SK-N-SH (cell line): ENCODE data around the gene DAPP1. TPM values are rescaled to one million over a fixed set of nuclear protein-coding genes. Genes with fewer than 3 reads are reported as not detected.
A peak's percentile ranks its signal among the peaks of the same experiment; 100 is the strongest.

Experiments
- CTCF ChIA-PET: fragments of 300-600, 350-600 bp; formaldehyde crosslinking; extraction: SDS; loops from one replicate; lab custom pipeline; 2021; lab: Yijun Ruan, JAX
- POLR2A ChIA-PET: fragments of 350-600 bp; sonication (Branson Sonifier 250); formaldehyde crosslinking; extraction: SDS; loops from one replicate; lab custom pipeline; 2020; ENCODE audit warnings: antibody characterized with exemption, inconsistent platforms; lab: Yijun Ruan, JAX
- DNase-seq: peaks from one replicate; pipeline ENCODE4 v3.0.0; 2012
- H2AFZ ChIP-seq: fragments of 200-600 bp; sonication (generic); 2 replicates; pipeline ENCODE4 v1.8.1; 2016; ENCODE audit warnings: antibody characterized with exemption, mild to moderate bottlenecking, low read depth
- H3F3A ChIP-seq: fragments of 200-600 bp; sonication (generic); replicated peaks from 2 replicates; pipeline ENCODE3; 2016; ENCODE audit warnings: antibody characterized with exemption, mild to moderate bottlenecking; ENCODE audit not compliant: insufficient read depth
- H3K27ac ChIP-seq, 2 experiments: fragments of 200-500 bp in 1 of 2; fragments of 200-600 bp in 1 of 2; sonication (Bioruptor generic) in 1 of 2; sonication (generic), shearing (Covaris generic) in 1 of 2; 2 replicates each; pipeline versions ENCODE4 v1.5.1 to v1.6.1; 2014 to 2016; ENCODE audit warnings: low read depth in 2 of 2, inconsistent platforms in 1 of 2, low read length in 1 of 2, mild to moderate bottlenecking in 1 of 2, mixed read lengths in 1 of 2
- H3K27me3 ChIP-seq: fragments of 200-600 bp; sonication (generic), shearing (Covaris generic); 2 replicates; pipeline ENCODE4 v1.6.1; 2016; ENCODE audit warnings: mixed run types; ENCODE audit not compliant: insufficient read depth
- H3K36me3 ChIP-seq, 2 experiments: fragments of 200-500 bp in 1 of 2; fragments of 200-600 bp in 1 of 2; sonication (Bioruptor generic) in 1 of 2; sonication (generic) in 1 of 2; replicated peaks in 1 of 2; 2 replicates each; pipeline versions ENCODE3 to v1.5.1; 2014 to 2016; ENCODE audit warnings: low read length in 1 of 2, mild to moderate bottlenecking in 1 of 2; ENCODE audit not compliant: insufficient read depth in 2 of 2, control insufficient read depth in 1 of 2
- H3K4me1 ChIP-seq, 2 experiments: fragments of 200-500 bp in 1 of 2; fragments of 200-600 bp in 1 of 2; sonication (Bioruptor generic) in 1 of 2; sonication (generic), shearing (Covaris generic) in 1 of 2; 2 replicates each; pipeline versions ENCODE4 v1.5.1 to v1.6.1; 2014 to 2016; ENCODE audit warnings: low read depth in 1 of 2, low read length in 1 of 2, mixed run types in 1 of 2; ENCODE audit not compliant: insufficient read depth in 2 of 2, control insufficient read depth in 1 of 2
- H3K4me2 ChIP-seq: fragments of 200-600 bp; sonication (generic), shearing (Covaris generic); 2 replicates; pipeline ENCODE4 v1.6.1; 2017; ENCODE audit warnings: mixed run types
- H3K4me3 ChIP-seq, 2 experiments: fragments of 200-500 bp in 1 of 2; fragments of 200-600 bp in 1 of 2; sonication (Bioruptor generic) in 1 of 2; sonication (generic), shearing (Covaris generic) in 1 of 2; 2 replicates each; pipeline versions ENCODE4 v1.5.1 to v1.8.1; 2014 to 2016; ENCODE audit warnings: low read depth in 2 of 2, inconsistent platforms in 1 of 2, low read length in 1 of 2, mild to moderate bottlenecking in 1 of 2, mixed read lengths in 1 of 2, moderate library complexity in 1 of 2
- H3K79me2 ChIP-seq: fragments of 200-600 bp; sonication (generic); 2 replicates; pipeline ENCODE4 v1.8.1; 2017; ENCODE audit warnings: mild to moderate bottlenecking; ENCODE audit not compliant: insufficient read depth
- H3K9ac ChIP-seq: fragments of 200-600 bp; sonication (generic); 2 replicates; pipeline ENCODE4 v1.6.1; 2017; ENCODE audit warnings: mixed run types
- H3K9me2 ChIP-seq: fragments of 200-600 bp; sonication (generic); 2 replicates; pipeline ENCODE4 v1.6.1; 2017; ENCODE audit warnings: mixed run types
- H3K9me3 ChIP-seq: fragments of 200-600 bp; sonication (generic); 2 replicates; pipeline ENCODE4 v1.6.1; 2017; ENCODE audit warnings: mixed run types, mild to moderate bottlenecking, moderate library complexity
- H4K20me1 ChIP-seq: fragments of 200-600 bp; sonication (generic); 2 replicates; pipeline ENCODE4 v1.6.1; 2017; ENCODE audit warnings: mild to moderate bottlenecking, mixed run types; ENCODE audit not compliant: insufficient read depth
- CHD2 ChIP-seq: fragments of 150-350 bp; IDR thresholded peaks from 2 replicates; pipeline ENCODE4 v1.6.1; 2018; ENCODE audit warnings: low read length; ENCODE audit not compliant: partially characterized antibody
- EZH2phosphoT487 ChIP-seq: fragments of 200-600 bp; sonication (generic); IDR thresholded peaks from 2 replicates; pipeline ENCODE4 v1.6.1; 2017; ENCODE audit warnings: low read depth, mixed run types, mild to moderate bottlenecking, antibody characterized with exemption, moderate library complexity, borderline replicate concordance
- FOSL2 ChIP-seq: IDR thresholded peaks from 2 replicates; pipeline ENCODE4 v1.4.0; 2012; ENCODE audit warnings: low read depth, mild to moderate bottlenecking, moderate library complexity, borderline replicate concordance
- FOXJ3 ChIP-seq: sonication (generic); formaldehyde crosslinking; IDR thresholded peaks from 2 replicates; pipeline ENCODE4 v1.5.1; 2020; ENCODE audit warnings: mild to moderate bottlenecking, missing genetic modification reagents
- FOXM1 ChIP-seq: IDR thresholded peaks from 2 replicates; pipeline ENCODE4 v1.4.0; 2012; ENCODE audit warnings: low read depth, mild to moderate bottlenecking
- GATA2 ChIP-seq: sonication (generic); formaldehyde crosslinking; IDR thresholded peaks from 2 replicates; pipeline ENCODE4 v1.5.0; 2020; ENCODE audit warnings: mild to moderate bottlenecking, missing genetic modification reagents
- IRF3 ChIP-seq: fragments of 150-350 bp; IDR thresholded peaks from 2 replicates; pipeline ENCODE4 v1.6.1; 2016; ENCODE audit warnings: mild to moderate bottlenecking, low read depth, low read length
- JUND ChIP-seq: IDR thresholded peaks from 2 replicates; pipeline ENCODE4 v1.4.0; 2012
- MAX ChIP-seq: IDR thresholded peaks from 2 replicates; pipeline ENCODE4 v1.4.0; 2012; ENCODE audit warnings: low read depth
- NRF1 ChIP-seq: IDR thresholded peaks from 2 replicates; pipeline ENCODE4 v1.6.1; 2012; ENCODE audit warnings: low read depth, mild to moderate bottlenecking, low read length
- POLR2AphosphoS5 ChIP-seq: IDR thresholded peaks from 2 replicates; pipeline ENCODE4 v1.6.1; 2012; ENCODE audit warnings: low read depth, low read length
- RAD21 ChIP-seq: IDR thresholded peaks from 2 replicates; pipeline ENCODE4 v1.6.1; 2012; ENCODE audit warnings: mild to moderate bottlenecking, low read length
- REST ChIP-seq: IDR thresholded peaks from 2 replicates; pipeline ENCODE4 v1.6.1; 2012; ENCODE audit warnings: mild to moderate bottlenecking, low read depth, low read length, moderate library complexity
- RXRA ChIP-seq: IDR thresholded peaks from 2 replicates; pipeline ENCODE4 v1.4.0; 2012; ENCODE audit warnings: low read depth, mild to moderate bottlenecking, borderline replicate concordance
- SMC3 ChIP-seq: IDR thresholded peaks from 2 replicates; pipeline ENCODE4 v1.6.1; 2012; ENCODE audit warnings: low read depth, low read length, improper control_type of control experiment
- TAF1 ChIP-seq: IDR thresholded peaks from 2 replicates; pipeline ENCODE4 v1.6.1; 2012; ENCODE audit warnings: low read depth, mild to moderate bottlenecking, low read length, moderate library complexity, borderline replicate concordance
- TCF12 ChIP-seq: IDR thresholded peaks from 2 replicates; pipeline ENCODE4 v1.4.0; 2012
- TEAD4 ChIP-seq: IDR thresholded peaks from 2 replicates; pipeline ENCODE4 v1.4.0; 2012; ENCODE audit warnings: mild to moderate bottlenecking, borderline replicate concordance; ENCODE audit not compliant: insufficient read depth
- USF1 ChIP-seq: IDR thresholded peaks from 2 replicates; pipeline ENCODE4 v1.4.0; 2012; ENCODE audit warnings: low read depth, borderline replicate concordance
- WGBS: methylation state at CpG from one replicate; pipeline ENCODE4 v1.1.6; 2017; ENCODE audit warnings: low lambda C conversion rate; 5-methylcytosine and 5-hydroxymethylcytosine counted together
- polyA plus RNA-seq, 3 experiments: library from polyadenylated mRNA; depleted of rRNA; stranded (reverse); fragments of >200 nt; gene quantifications; 2 replicates each; pipeline ENCODE4 v1.2.3, GENCODE V29; 2012

DAPP1 gene
- polyA plus RNA-seq, 1 of the 3 experiments (the other 2 are of a cell fraction): not detected

- TF ChIP-seq JUND: no peak
- no peak for TF ChIP-seq MAX
- TF ChIP-seq GATA2 (CRISPR knock-in tag): no peak
- TF ChIP-seq EZH2phosphoT487: no peak
- peak; percentile 31; the same call in 1 of the 2 replicates for TF ChIP-seq SMC3
- TF ChIP-seq, all 33 proteins: peak for 3
Measured at GRCh38 chr4:99811850-99812249, 4.8 kb upstream of the DAPP1 start (continued).

GRCh38 chr4:99815597-99816011 lies 1.0 kb upstream of the DAPP1 start:
- TF ChIP-seq SMC3 (no peak), CHD2 (no peak), REST (no peak), TEAD4 (no peak), NRF1 (no peak), RAD21 (no peak)
- H3K9me3 ChIP-seq: no peaks in the 10 kb centered on the region
- H3K9me2 ChIP-seq: no peaks in the 10 kb centered on the region
- no peak overlapping the region for H3K9ac ChIP-seq
- H3K4me1 ChIP-seq: no peaks in the 10 kb centered on the region; a peak in 1 of 4 replicates
- H3K27ac ChIP-seq: no peak overlapping the region
- CTCF ChIA-PET: no interaction called here
- no peak for DNase-seq
- H4K20me1 ChIP-seq: no peaks in the 10 kb centered on the region
- POLR2A ChIA-PET: no interaction called here
- no peak overlapping the region for H3K4me3 ChIP-seq
- H2AFZ ChIP-seq: no peak overlapping the region
- H3K36me3 ChIP-seq: no peaks in the 10 kb centered on the region
- no peak overlapping the region for H3K4me2 ChIP-seq
- H3K27me3 ChIP-seq: no peaks in the 10 kb centered on the region
- no peaks in the 10 kb centered on the region for H3K79me2 ChIP-seq
- 67% methylated on average over 1 of the region's 1 CpG for WGBS
- H3F3A ChIP-seq: no peaks in the 10 kb centered on the region

GRCh38 chr4:99817309-99817890 lies 773 bp downstream of the DAPP1 start:
- Histone ChIP-seq H2AFZ (no peak overlapping the region), H3K27me3 (no peaks in the 10 kb centered on the region), H3K4me3 (no peak overlapping the region), H3K4me2 (no peak overlapping the region), H3F3A (no peaks in the 10 kb centered on the region), H3K27ac (no peak overlapping the region), H4K20me1 (no peaks in the 10 kb centered on the region), H3K9ac (no peak overlapping the region), H3K9me3 (no peaks in the 10 kb centered on the region), H3K9me2 (no peaks in the 10 kb centered on the region), H3K4me1 (no peaks in the 10 kb centered on the region; a peak in 1 of 4 replicates), H3K36me3 (no peaks in the 10 kb centered on the region), H3K79me2 (no peaks in the 10 kb centered on the region)
- POLR2A ChIA-PET: no interaction called here
- WGBS: 56% methylated on average over 4 of the region's 4 CpGs
- no peak for DNase-seq
- CTCF ChIA-PET: no interaction called here
- TF ChIP-seq FOXM1 (no peak), MAX (no peak), FOXJ3 (CRISPR knock-in tag) (no peak), RXRA (no peak), POLR2AphosphoS5 (no peak), TEAD4 (no peak), IRF3 (no peak), RAD21 (no peak), TAF1 (no peak), JUND (no peak), NRF1 (no peak), USF1 (no peak), FOSL2 (no peak), TCF12 (no peak)
